AG09319 (cell line): ENCODE measurements around the gene ZFP1.

Experiments used
- DNase-seq: peaks from one replicate; pipeline ENCODE4 v3.0.0-alpha.2; 2010; ENCODE audit warnings: low read depth; ENCODE audit errors: extremely low read depth
- TF ChIP-seq, protein P1 (sequence below): IDR thresholded peaks from 2 replicates; pipeline ENCODE4 v1.5.1; 2011; ENCODE audit warnings: low read depth, mild to moderate bottlenecking, inconsistent platforms, low read length, moderate library complexity

Gene ZFP1

DNA sequence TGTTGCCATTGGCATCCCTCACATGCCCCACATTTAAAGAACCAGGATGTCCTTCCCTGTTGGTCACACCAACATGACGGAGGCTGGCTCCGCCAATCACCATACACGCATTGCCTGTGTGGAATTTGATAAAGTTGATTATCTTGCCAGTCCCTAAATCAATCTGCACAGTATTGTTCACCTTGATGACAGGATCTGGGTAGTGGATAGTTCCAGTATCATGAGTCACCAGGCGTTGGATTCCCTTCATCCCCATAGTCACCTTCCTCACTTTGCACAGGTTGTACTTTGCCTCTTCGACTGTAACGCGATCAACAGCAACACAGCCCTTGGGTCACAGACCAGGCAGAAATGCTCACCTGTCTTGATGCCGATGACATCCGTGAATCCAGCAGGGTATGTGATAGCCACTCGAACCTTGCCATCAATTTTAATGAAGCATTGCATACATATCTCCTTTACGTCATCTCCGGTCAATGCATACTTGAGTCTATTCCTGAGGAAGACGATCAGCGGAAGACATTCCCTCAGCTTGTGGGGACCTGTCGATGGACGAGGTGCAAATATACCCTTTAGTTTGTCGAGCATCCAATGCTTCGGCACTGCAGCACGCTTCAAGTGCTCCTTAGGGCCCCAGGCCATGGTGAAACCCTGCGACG lies 44.4 kb downstream of the ZFP1 start:
- TF ChIP-seq, protein P1, sequence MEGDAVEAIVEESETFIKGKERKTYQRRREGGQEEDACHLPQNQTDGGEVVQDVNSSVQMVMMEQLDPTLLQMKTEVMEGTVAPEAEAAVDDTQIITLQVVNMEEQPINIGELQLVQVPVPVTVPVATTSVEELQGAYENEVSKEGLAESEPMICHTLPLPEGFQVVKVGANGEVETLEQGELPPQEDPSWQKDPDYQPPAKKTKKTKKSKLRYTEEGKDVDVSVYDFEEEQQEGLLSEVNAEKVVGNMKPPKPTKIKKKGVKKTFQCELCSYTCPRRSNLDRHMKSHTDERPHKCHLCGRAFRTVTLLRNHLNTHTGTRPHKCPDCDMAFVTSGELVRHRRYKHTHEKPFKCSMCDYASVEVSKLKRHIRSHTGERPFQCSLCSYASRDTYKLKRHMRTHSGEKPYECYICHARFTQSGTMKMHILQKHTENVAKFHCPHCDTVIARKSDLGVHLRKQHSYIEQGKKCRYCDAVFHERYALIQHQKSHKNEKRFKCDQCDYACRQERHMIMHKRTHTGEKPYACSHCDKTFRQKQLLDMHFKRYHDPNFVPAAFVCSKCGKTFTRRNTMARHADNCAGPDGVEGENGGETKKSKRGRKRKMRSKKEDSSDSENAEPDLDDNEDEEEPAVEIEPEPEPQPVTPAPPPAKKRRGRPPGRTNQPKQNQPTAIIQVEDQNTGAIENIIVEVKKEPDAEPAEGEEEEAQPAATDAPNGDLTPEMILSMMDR = no peak
- no peak for DNase-seq

DNA sequence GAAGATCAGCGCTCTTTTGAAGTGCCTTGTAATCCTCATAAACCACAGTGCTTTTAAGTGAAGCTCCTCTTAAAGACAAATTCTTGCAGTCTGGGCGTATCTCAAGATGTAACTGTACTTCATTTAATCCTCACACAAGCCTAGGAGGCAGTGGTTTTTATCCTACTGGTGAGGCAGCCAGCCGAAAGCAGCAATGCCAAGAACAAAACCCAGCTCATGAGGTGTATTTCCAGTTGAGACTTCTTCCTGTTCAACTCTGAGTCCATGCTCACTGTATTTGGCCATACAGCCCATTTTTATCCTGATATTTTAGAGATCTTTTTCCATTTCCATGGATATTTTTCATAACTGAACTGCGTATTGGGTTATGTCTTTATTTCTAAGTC lies 44.9 kb downstream of the ZFP1 start:
- TF ChIP-seq, protein P1 = no peak
- no peak for DNase-seq

DNA sequence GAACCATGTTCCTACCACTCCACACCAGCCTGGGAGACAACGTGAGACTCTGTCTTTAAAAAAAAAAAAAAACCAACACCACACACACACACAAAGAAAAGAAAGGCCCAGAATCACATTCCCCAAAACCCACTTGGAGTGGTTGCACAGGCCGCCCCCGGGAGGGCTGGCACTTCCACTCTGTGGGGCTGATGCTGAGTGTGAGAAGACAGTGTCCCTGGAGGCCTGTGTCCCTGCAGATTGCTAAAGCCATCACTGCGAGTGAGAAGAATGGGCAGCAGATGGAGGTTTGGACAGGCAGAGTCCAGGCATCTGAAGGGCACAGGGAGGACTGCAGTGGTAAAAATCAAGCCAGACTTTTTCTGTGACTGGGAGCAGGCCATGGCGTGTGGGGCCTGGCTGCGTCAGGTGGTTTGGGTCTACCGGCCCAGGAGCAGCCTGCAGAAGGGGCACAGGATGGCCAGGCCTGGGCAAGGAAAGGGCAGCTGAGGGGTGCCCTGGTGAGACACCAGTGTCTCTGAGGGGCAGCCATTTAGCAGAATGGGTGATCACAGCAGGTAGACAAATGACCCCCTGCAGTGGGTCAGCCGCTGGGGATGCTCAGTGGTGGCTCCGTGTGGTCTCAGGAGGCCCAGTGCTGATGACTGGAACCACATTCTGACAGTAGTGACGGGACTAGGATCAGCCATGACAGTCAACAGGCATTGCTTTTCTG lies 45.6 kb downstream of the ZFP1 start:
- TF ChIP-seq, protein P1 = no peak
- no peak for DNase-seq

DNA sequence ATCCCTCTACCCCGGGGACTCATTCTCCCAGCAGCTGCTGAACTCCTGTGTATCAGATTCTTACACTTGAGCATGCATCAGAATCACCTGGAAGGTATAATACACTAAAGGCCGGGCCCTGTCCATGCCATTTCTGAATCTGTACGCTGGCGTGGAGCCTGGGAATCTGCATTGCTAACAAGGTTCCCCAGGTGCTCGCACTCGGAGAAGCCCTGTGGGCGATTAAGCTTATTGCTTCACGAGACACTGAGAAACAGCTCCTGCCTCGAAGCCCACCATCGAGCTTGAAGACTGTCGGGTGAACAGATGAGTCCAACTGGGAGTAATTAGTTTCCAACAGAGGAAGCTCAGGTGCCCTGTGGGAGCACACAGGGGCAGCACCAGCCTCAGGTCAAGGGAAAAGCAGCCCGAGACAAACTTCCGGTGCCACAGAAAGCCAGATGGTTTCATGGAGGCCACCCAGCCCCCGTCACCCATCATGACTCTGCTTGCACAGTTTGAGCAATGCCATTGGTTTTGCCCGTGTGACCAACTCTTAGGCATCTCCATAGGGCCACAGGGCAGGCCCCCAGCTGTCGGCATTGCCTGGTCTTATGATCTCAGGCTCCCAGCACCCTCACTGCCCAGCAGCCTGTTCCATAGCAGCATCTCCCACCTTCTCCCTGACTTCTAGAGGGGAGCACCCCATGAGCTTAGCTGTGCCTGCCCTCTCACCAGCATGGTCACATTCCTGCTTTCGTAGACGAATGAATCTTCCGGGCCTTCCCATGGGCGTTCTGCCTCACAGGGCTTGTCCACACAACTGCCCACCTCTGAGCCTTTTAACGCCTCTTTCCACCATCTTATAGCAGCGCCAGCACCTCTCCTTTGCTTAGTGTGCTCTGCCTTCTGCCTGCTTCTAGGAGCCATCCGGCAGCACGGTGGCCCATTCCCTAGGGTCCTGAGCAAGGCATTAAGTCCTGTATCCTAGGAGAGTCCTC lies 47.8 kb downstream of the ZFP1 start:
- TF ChIP-seq, protein P1 = no peak
- no peak for DNase-seq

DNA sequence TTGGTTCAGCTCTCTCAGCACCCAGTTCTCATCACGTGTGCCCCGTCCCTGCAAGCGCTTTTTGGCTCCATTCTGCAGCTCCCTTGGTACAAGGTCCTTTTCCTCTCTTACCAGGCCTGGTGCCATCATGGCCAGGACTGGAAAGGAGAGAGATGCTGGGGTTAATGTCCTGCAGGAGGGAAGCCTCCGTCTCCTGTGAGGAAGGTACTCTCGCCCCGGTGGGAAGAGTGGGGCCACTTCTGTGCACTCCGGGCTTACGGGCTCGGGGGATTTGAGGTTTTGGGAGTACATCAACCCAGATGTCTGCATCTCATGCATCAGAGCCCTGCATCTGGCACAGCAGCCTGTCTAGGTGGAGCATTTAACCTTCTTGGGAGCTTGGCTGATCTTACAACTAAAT lies 48.5 kb downstream of the ZFP1 start:
- TF ChIP-seq, protein P1 = no peak

DNA sequence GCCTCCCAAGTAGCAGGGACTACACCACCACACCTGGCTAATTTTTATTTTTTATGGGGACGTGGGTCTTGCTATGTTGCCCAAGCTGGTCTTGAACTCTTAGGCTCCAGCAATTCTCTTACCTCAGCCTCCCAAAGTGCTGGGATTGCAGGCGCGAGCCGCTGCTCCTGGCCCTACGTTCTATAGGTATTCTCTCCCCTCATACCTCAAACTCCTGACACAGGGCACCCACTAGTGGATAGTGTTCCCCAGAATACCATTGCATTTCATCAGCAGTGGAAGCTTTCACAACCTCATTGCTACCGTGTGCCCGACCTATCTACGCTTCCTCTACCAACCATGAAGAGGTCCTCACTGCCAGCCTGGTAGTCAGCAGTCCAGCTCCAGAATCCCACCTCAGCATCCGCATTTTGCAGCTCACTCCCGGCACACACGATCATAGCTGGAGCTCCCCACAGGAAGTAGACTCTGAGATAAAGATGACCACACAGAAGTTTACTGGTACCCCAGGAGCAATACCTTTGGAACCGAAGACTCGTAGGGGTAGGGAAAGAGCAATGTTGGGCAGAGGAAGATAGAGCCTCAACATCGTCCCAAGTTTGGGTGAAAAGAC lies 49.3 kb downstream of the ZFP1 start:
- TF ChIP-seq, protein P1 = no peak
- no peak for DNase-seq

More for the DNA sequence above, 48.5 kb downstream of the ZFP1 start:
- no peak for DNase-seq
